IMR-90 (cell line): Measurements from ENCODE around the gene FIBIN. TPM values are rescaled to one million over a fixed set of nuclear protein-coding genes. Genes with fewer than 3 reads are reported as not detected.
"Not testable (repeated sequence)": the region's sequence is repeated elsewhere in the genome, so short reads cannot be mapped to it uniquely, and the experiment has no call there.

Experiments
- ATAC-seq: fragments of 200-7000 bp; cut with Tn5 transposase; 2 replicates; pipeline ENCODE4 v1.9.1; 2020; ENCODE audit warnings: low read depth, mild to moderate bottlenecking, moderate library complexity
- BruUV-seq: library from RNA; stranded (reverse); fragments of 400-500 nt; replicated peaks from 2 replicates; lab custom pipeline; 2021; lab: Mats Ljungman, UMichigan
- CTCF ChIA-PET: fragments of 300-600 bp; formaldehyde crosslinking; extraction: SDS; loops from one replicate; lab custom pipeline; 2021; ENCODE audit warnings: antibody characterized with exemption; lab: Yijun Ruan, JAX
- POLR2A ChIA-PET: fragments of 300-600 bp; sonication (Branson Sonifier 250); formaldehyde crosslinking; loops from one replicate; lab custom pipeline; 2022; ENCODE audit warnings: antibody characterized with exemption; ENCODE audit not compliant: unreplicated experiment; lab: Charles Lee
- DNase-seq: peaks from one replicate; pipeline ENCODE4 v3.0.0; 2013
- H2AFZ ChIP-seq: replicated peaks from 2 replicates; pipeline ENCODE3; 2013; ENCODE audit warnings: low read length, mild to moderate bottlenecking; ENCODE audit not compliant: poor library complexity
- H2AK5ac ChIP-seq: 2 replicates; pipeline ENCODE4 v1.6.1; 2013; ENCODE audit warnings: low read depth, low read length, inconsistent platforms
- H2AK9ac ChIP-seq: replicated peaks from 2 replicates; pipeline ENCODE3; 2013; ENCODE audit warnings: mild to moderate bottlenecking, low read depth, low read length, moderate library complexity; ENCODE audit not compliant: poor library complexity
- H2BK120ac ChIP-seq: 2 replicates; pipeline ENCODE4 v1.6.1; 2013; ENCODE audit warnings: low read depth, low read length, inconsistent platforms
- H2BK15ac ChIP-seq: 3 replicates; pipeline ENCODE4 v1.6.1; 2013; ENCODE audit warnings: low read depth, low read length, inconsistent platforms
- H2BK20ac ChIP-seq: 2 replicates; pipeline ENCODE4 v1.6.1; 2013; ENCODE audit warnings: low read depth, mild to moderate bottlenecking, inconsistent platforms, low read length, moderate library complexity
- H2BK5ac ChIP-seq: 2 replicates; pipeline ENCODE4 v1.6.1; 2013; ENCODE audit warnings: mild to moderate bottlenecking, low read depth, low read length, inconsistent platforms; ENCODE audit not compliant: poor library complexity, severe bottlenecking
- H3K14ac ChIP-seq: replicated peaks from 2 replicates; pipeline ENCODE4 v1.6.1; 2013; ENCODE audit warnings: low read depth, low read length, inconsistent platforms
- H3K18ac ChIP-seq: 2 replicates; pipeline ENCODE4 v1.6.1; 2013; ENCODE audit warnings: low read depth, low read length, control low read depth
- H3K23ac ChIP-seq: 2 replicates; pipeline ENCODE4 v1.6.1; 2013; ENCODE audit warnings: low read depth, low read length, inconsistent platforms
- H3K27ac ChIP-seq: 2 replicates; pipeline ENCODE4 v1.5.1; 2013; ENCODE audit warnings: mild to moderate bottlenecking, control low read depth, low read length; ENCODE audit not compliant: insufficient read depth
- H3K27me3 ChIP-seq: 2 replicates; pipeline ENCODE4 v1.6.1; 2013; ENCODE audit warnings: low read length; ENCODE audit not compliant: control insufficient read depth, insufficient read depth
- H3K36me3 ChIP-seq: 2 replicates; pipeline ENCODE4 v1.6.1; 2013; ENCODE audit warnings: low read length, mixed read lengths; ENCODE audit not compliant: control insufficient read depth, insufficient read depth
- H3K4ac ChIP-seq: 2 replicates; pipeline ENCODE4 v1.6.1; 2013; ENCODE audit warnings: low read depth, low read length, inconsistent platforms
- H3K4me1 ChIP-seq: 2 replicates; pipeline ENCODE4 v1.6.1; 2013; ENCODE audit warnings: low read length, mixed read lengths; ENCODE audit not compliant: control insufficient read depth, insufficient read depth
- H3K4me2 ChIP-seq: 2 replicates; pipeline ENCODE4 v1.6.1; 2013; ENCODE audit warnings: low read depth, mild to moderate bottlenecking, control low read depth, low read length, moderate library complexity
- H3K4me3 ChIP-seq: 2 replicates; pipeline ENCODE4 v1.5.1; 2013; ENCODE audit warnings: low read depth, mild to moderate bottlenecking, control low read depth, low read length, moderate library complexity; ENCODE audit not compliant: insufficient read depth
- H3K56ac ChIP-seq: 2 replicates; pipeline ENCODE4 v1.6.1; 2013; ENCODE audit warnings: low read length, inconsistent platforms; ENCODE audit not compliant: insufficient read depth; ENCODE audit errors: extremely low read depth
- H3K79me1 ChIP-seq, 2 experiments: 2 replicates each; pipeline ENCODE4 v1.6.1; 2013; ENCODE audit warnings: low read length in 2 of 2, inconsistent platforms in 1 of 2, low read depth in 1 of 2
- H3K9ac ChIP-seq: 2 replicates; pipeline ENCODE4 v1.6.1; 2013; ENCODE audit warnings: low read depth, low read length, control low read depth
- H3K9me1 ChIP-seq: 2 replicates; pipeline ENCODE4 v1.6.1; 2013; ENCODE audit warnings: low read length, inconsistent platforms; ENCODE audit not compliant: insufficient read depth
- H3K9me3 ChIP-seq: 2 replicates; pipeline ENCODE4 v1.6.1; 2013; ENCODE audit warnings: low read length; ENCODE audit not compliant: control insufficient read depth, insufficient read depth
- H4K20me1 ChIP-seq: 2 replicates; pipeline ENCODE4 v1.6.1; 2013; ENCODE audit warnings: low read length, inconsistent platforms; ENCODE audit not compliant: insufficient read depth
- H4K5ac ChIP-seq: 2 replicates; pipeline ENCODE4 v1.6.1; 2013; ENCODE audit warnings: mild to moderate bottlenecking, low read depth, low read length, control low read depth
- H4K8ac ChIP-seq, 2 experiments: 2 replicates each; pipeline ENCODE4 v1.6.1; 2013; ENCODE audit warnings: low read depth in 2 of 2, low read length in 2 of 2, control low read depth in 1 of 2, inconsistent platforms in 1 of 2
- H4K91ac ChIP-seq: 2 replicates; pipeline ENCODE4 v1.6.1; 2013; ENCODE audit warnings: low read depth, low read length, inconsistent platforms; ENCODE audit not compliant: insufficient read depth
- WGBS, 2 experiments: methylation state at CpG; one replicate each; pipeline versions ENCODE4 v1.1.5 to v1.1.7; 2013; ENCODE audit warnings: missing lambda C conversion rate in 2 of 2; ENCODE audit not compliant: insufficient read length in 1 of 2; ENCODE audit errors: extremely low coverage in 2 of 2; 5-methylcytosine and 5-hydroxymethylcytosine counted together
- dilution Hi-C: fragments of 300-500 bp; cut with HindIII; formaldehyde crosslinking; loops from one replicate; pipeline ENCODE4 v1.14.3; 2018; ENCODE audit warnings: low sequenced_read_pairs; ENCODE audit not compliant: unreplicated experiment
- in situ Hi-C: fragments of 300-500 bp; cut with MboI; formaldehyde crosslinking; loops from 3 replicates; pipeline ENCODE4 v1.14.3; 2019; ENCODE audit warnings: low sequenced_read_pairs, inconsistent platforms, mixed read lengths
- intact Hi-C: fragments of 100-400 bp; cut with micrococcal nuclease; formaldehyde crosslinking; loops from 2 replicates; pipeline ENCODE4 v1.10.0; 2022
- polyA plus RNA-seq, 3 experiments: library from polyadenylated mRNA; depleted of rRNA; stranded (reverse); fragments of >200 nt; gene quantifications; 2 replicates each; pipeline ENCODE4 v1.2.3, GENCODE V29; 2012; ENCODE audit warnings: low replicate concordance in 1 of 3
- total RNA-seq: library from RNA; depleted of rRNA; stranded (reverse); fragments of >200 nt; gene quantifications from 2 replicates; pipeline ENCODE4 v1.2.3, GENCODE V29; 2012

Gene FIBIN
- total and polyA plus RNA-seq, 2 of the 4 experiments (the other 2 are of a cell fraction) = 5.7 to 6.1 TPM

DNA sequence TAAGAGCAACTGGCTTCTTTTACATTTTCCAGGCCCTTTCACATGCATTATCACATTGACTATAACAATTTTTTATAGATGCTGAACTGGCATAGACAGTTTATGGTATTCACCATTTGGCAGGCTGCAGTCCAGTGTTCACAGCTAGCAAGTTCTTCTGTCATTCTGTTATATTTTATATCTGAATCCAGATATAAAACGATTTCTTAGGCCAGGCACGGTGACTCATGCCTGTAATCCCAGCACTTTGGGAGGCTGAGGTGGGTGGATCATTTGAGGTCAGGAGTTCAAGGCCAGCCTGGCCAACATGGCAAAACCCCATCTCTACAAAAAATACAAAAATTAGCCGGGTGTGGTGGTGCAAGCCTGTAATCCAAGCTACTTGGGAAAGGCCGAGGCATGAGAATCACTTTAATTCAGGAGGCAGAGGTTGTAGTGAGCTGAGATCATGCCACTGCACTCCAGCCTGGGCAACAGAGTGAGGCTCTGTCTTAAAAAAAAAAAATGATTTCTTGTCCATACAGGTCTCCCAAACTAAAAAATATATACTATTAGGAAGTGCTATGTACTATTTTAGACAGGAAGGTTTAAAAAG, 7.3 kb downstream of the FIBIN start:
- H3K4me1 ChIP-seq, H3K4me2 ChIP-seq, H3K27me3 ChIP-seq, H3K9me3 ChIP-seq, H3K14ac ChIP-seq, ATAC-seq, in situ Hi-C loops, H2AK5ac ChIP-seq, H3K9ac ChIP-seq, H4K20me1 ChIP-seq, CTCF ChIA-PET, H3K9me1 ChIP-seq, H3K79me1 ChIP-seq, H3K36me3 ChIP-seq, H3K18ac ChIP-seq, H3K4ac ChIP-seq, H3K27ac ChIP-seq, H3K23ac ChIP-seq, H4K8ac ChIP-seq, H2BK120ac ChIP-seq, dilution Hi-C loops, DNase-seq, H3K56ac ChIP-seq, intact Hi-C loops, H2AFZ ChIP-seq, H4K91ac ChIP-seq, H3K4me3 ChIP-seq, H2BK20ac ChIP-seq, H4K5ac ChIP-seq, BruUV-seq, H2BK5ac ChIP-seq, H2AK9ac ChIP-seq, H2BK15ac ChIP-seq: not testable (repeated sequence)
- no CpG with 5 or more reads among the region's 4 CpGs for WGBS, 2 experiments
- POLR2A ChIA-PET = interaction anchor here (0.6 kb wide), 1 partner anchor 60 kb away, joined by 3 read pairs; no protein-coding TSS in a partner anchor
